HuH-7.5 (cell line): ENCODE measurements around the gene ALDH3A1.

Source experiments
- DNase-seq: peaks from one replicate; pipeline ENCODE4 v3.0.0; 2011; ENCODE audit warnings: low spot score

ALDH3A1 gene

DNA sequence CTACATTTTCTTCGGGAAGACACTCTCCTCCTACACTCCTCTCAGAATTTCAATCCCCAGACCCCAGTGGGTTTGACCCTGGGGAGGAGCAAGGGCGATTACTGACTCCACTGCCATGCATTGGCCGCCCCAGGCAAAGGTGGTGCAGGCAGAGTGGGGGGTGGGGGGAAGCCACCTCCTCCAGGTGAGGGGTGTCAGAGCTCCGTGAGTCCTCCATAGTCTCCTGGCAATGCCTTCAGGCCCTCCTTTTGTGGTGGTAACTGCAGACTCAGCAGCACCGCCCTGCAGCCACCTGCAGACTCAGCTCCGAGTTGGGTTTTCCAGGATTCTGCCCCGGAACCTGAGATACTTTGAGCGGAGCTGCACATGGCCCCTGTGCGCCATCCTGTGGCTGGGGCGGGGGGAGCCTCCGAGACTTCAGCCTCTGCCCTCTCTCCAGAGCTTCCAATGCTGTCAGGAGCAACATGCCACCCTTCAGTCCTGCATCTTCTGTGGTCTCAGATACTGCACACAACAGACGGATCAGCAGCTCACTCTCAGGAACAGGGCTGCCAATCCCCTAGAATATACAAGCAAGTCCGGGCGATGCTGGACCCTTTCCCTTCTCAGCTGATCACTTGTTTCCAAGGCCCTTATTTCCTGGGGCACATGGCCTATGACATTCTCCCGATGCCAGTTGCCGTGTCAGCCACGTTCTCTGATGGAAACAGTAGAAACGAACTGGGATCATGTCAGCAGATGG lies 29.3 kb downstream of the ALDH3A1 start:
- DNase-seq, result no peak

DNA sequence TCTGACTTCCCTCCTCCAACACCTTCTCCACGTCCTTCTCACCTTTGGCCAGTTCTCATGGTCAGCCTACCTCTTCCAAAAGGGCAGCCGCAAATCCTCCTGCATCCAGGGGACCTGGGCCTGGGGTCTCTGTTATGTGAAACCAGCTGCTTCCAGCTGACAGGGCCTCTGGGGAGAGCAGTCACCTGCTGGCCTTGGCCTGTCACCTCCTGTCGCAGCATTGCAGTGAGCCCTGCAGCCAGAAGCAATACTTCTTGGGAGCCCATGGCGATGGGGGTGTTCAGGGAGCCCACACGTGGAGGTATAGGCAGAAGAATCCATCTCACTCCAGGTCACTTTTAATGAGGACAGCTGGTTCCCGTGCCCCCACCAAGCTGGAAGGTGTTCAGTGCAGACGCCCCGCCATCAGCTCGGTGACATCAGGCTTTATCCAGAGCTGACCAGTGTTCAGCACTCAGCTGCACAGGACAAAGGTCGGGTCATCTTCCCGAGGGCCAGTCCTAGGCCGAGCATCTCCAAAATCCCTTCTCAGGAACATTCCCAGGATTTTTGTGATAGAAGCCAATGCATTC lies 30.0 kb downstream of the ALDH3A1 start:
- DNase-seq, result no peak

DNA sequence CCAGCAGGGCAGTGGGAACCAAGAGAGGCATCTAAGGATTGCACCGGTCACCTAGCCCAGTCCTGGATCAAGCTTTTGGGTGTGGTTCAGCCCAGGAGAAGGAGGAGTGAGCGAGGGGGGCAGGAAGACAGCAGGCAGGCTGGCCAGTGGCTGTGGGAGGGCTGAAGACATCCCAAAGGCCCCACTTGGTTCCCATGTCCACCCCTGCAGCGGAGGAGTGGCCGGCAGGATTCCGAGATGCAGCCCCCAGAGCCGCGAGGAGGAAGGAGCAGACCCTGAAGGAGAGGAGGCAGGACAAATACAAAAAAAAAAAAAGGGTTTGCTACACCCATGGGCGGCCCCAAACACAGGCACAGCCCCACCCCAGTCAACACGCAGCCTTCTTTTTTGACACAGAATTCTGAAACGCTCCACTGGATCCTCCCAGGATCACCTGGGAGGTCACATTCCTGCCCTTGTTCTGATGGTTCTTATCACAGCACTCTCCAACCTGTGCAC lies 30.6 kb downstream of the ALDH3A1 start:
- no peak for DNase-seq

DNA sequence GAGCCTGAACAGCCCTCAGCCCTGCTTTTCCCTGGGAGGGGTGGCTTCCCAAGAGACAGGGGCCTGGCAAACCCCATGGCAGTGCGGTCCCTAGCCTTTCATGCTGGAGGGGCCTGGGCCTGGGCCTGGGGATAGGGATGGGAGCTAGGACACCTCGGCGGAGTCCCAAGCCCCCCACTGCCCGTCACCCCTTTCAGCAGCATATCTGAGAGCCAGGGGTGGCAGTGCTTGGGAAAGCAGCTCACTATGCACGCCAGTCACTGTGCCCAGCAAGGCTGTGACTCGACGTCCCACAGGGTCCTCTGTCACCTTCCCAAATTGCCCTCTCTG lies 31.1 kb downstream of the ALDH3A1 start:
- no peak for DNase-seq

DNA sequence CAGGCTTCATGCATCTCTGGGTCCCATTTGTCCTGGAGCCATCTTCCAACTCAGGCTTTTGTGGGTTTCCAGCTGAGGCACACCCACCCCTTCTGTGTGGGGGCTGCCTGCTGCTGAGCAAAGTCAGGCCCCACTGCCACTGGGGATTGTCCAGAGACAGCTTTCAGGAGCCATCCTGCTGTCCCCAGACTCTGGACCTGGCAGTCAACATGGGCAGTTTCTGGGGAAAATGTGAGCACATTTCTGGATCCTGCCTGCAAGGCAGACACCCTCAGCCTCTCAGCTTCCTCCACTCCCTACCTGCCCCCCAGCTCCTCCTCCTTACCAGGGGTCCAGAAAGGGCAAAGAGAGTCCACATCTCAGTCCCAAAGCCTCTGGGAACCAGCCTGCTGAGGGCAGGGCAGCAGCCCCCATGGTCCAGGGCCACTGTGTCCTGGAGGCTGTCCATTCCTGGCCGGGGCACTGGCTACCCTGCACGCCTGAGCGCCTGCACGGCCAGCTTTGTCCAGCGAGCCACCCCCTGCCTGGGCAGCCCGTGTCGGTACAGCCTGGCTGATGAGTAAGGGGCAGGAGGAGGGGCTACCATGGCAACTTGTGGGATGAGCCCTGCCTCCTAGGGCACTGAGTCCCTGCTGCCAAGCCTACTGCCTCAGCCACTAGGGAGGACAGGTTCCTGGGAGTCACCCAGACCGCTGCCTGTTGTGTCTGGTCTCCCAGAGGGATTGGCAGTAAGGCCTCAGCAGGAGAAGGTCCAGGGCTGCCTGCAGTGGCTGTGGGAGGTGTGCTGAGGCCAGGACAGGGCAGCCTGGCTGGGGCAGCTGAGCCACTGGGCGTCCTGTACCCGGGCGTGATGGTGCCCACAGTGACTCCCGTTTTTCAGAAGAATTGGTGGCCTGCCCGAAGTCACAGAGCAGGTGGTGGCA lies 31.7 kb downstream of the ALDH3A1 start, which contains the start of gene SLC47A2:
TSS of gene SLC47A2 (minus strand) at position 477 of the 923 bp plus-strand sequence. CDS start at position 448, 29 bp downstream.
- peak; percentile 4 for DNase-seq

DNA sequence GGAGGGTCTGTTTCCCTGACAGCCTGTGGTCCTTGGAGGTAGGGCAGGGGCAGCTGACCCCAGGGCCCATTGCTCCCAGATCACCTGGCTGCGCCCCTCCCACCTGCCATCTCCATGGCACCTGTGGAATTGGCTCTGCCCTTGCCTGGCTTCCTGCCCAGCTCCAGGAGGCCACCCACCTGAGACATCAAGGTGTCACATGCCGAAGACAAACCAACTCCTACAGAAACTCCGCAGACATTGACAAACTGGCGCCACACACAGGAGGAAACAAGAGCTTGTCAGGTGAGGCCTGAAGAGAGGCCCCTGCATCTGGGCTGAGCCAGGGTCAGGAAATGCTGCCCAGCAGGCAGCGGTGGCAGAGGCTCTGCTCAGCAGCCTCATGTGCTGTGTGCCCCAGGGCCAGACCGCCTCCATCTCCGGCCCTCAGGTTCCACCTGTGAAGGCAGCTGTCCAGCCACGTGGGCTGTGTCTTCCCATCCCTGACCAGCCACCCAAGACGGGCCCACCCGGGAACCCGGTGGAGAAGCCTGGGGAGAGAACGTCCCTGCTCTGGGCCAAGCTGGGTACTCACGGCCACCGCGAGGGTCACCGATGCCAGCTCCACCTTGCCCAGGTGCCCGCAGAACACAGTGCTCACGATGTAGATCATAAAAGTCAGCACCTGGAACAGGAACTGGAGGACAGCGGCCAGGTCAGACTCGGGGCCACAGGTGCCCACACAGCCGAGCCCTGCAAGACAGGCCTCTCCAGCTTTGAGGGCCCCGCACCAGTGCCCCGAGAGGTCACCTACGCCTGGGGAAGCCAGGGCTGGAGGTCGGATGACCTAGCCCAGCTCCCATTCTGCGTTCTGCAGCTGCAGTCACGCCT lies 33.3 kb downstream of the ALDH3A1 start:
- DNase-seq, result peak; percentile 10

DNA sequence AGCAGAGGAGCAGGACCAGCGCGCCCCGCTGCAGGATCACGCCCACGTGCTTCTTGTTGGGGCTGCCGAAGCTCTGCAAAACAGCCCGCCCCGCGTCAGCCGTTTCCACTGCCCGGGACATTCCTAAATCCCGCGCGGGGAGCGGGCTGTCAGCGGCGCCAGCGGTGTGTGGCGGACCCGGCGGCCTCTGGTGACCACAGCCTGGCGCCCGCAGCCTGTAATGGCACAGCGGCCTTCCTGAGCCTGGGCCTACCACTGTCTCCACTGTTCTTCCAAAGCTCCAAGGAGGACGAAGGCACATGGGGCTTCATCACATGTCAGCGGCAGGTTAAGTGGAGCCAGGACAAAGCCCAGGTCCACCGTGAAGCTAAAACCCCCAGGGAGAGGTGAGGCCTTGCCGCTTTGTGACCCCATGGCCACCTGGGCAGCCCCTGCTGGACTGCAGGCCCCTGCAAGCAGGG lies 34.2 kb downstream of the ALDH3A1 start:
- peak; percentile 5 for DNase-seq

DNA sequence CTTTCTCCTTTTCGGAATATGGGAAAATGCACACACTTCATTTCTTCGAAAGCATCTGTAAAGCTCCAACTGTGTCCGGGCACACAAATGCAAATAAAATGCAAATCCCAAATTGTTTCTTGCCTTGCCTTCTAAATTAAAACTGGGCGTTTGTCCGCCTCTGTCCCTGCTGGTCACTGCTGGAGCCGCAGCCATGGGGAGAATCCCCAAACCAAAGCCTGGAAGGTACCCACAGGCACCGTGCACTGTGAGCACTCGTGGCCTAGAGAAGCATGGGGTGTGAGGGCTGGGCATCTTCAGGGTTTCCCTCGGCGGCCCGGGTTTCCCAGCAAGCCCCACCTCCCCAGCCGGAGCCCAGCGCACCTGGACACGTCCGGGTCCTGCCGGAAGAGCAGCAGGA lies 34.6 kb downstream of the ALDH3A1 start:
- DNase-seq, result peak; percentile 15

DNA sequence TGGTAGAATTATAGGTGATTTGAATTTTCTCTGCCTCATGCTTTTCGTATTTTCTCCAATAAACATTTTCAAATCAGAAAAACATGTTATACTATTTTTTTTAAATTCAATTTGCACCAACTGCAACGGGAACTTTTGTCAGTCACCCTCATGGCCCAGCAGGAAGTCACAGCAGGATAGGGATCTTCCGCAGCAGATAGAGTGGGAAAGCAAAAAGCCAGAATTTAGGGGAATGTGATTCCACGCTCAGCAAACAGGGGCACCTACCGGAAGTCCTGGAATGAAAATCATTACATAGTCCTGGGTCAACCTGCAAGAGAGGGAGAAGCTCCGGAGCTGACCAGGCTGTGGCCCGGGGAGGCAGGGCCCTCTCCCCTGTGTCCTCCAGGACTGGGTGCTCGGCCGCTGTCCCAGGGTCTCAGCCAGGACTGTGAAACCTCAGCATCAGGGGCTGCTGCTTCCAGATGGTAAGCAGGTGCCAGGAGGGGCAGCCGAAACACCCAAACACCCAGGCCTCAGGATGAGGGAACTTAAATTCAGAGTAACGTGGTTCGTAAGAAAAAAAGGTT lies 35.6 kb downstream of the ALDH3A1 start:
- DNase-seq, result no peak

DNA sequence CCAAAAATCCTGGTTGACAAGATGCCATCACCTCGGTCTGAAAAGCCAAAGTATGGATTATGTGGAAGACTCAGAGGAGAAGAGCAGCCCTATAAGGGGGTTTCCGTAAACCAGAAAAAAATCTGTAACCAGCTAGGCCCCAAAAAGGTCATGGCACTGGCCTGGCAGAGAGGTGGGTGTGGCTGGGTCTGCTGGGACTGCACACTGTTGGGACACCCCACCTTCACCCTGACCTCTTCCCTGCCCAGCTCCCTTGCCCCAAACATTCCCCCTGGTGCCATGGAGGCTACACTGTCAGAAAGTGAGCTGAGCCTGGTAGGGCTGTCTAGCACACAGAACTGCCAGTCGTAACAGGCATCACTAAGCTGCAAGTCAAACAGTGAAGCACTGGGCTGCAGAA lies 38.3 kb downstream of the ALDH3A1 start:
- DNase-seq, result no peak

DNA sequence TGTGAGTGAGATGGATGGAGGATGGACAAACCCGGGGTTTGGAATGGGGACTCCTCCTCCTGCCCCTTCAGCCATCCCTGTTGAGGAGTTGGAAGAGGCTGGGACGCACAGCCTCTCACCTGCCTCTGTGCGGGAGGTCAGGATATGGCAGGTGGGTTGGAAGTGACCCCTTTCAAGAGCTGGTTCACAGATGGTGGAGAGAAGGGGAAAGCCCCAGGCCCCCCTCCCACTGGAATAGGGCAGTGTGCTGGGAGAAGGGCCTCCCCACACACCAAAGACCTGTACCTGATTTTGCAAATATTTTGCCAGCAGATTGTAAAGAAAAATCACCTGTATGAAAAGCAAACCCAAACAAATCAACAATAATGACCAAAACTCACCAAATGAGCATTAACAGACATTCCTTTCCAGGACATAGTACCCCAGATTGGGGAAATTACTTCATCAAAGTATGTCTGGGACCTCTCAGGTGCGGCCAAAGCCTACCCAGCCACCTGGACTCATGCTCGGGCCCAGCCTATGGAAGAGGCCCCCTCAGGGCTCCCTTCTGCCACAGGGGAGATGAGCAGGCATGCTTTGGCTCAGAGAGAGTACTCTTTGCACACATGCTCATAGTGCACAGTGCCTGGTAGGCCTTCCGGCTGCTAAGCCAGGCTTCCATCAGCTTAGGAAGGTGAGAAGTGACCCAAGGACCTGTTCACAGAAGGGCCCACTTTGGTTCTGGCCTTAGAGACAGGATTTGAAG lies 39.5 kb downstream of the ALDH3A1 start:
- DNase-seq, result no peak

DNA sequence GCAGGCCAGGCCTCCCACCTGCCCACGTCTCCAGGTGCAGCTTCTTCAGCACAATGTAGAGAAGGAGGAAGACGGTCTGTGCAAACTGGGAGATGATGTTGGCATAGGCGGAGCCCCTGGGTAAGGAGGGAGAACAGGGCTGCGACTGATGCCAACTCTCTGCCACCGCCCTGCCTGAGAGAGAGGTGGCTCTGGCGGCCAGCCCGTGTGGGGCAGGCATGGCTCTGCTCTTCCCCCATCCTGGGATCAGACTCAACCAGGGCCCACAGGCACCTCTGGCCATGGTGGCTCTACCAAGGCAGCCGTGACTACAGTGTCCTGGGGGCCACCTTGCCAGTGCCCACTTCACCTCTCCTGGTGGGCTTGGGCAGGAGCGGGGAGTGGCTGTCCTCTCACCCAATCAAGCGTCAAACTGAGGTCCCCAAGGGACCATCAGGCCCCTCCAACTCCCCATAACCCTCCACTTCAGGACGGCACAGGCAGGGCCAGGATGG lies 40.3 kb downstream of the ALDH3A1 start:
- no peak for DNase-seq

DNA sequence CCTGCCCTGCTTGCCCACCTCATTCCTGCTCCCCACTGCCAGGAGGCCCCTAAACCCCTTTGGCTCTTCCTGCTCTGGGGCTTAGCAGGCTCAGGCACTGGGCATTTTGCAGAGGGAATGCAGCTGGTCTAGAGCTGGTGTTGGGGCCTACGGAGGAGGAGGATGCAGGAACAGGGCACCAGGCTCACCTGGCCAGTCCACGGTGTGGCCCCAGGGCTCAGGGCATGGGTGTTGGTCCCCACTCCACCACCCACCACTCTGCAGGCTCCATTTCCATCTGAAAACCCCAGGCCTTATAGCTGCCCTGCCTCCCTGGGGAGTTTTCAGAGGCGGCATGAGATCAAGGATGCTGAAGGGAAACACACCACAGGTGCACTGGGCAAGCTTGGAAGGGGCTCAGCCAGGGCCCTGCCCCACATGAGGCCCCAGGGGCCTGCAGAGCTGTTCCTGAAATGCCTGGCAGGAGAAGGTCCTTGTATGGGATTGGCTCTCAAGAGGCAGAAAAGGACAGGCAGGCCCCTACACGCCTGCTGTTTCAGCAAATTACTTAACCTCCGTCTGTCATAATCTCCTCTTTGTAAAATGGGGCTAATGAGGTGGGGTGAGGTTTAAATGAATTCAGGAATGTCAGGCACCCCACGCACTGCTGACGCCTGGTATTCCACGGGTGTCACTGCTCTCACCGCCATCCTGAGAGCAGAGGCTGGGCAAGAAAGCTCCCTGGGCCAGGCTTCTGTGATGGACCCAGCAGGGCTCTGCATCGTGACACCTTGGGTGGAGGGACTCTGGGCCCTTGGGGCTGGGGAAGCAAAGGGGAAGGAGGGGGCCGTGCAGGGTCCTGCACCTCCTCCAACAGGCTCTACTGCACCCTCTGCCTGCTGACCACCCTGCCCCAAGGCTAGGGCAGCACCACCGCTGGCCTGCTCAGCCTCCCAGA lies 41.0 kb downstream of the ALDH3A1 start:
- DNase-seq, result no peak

DNA sequence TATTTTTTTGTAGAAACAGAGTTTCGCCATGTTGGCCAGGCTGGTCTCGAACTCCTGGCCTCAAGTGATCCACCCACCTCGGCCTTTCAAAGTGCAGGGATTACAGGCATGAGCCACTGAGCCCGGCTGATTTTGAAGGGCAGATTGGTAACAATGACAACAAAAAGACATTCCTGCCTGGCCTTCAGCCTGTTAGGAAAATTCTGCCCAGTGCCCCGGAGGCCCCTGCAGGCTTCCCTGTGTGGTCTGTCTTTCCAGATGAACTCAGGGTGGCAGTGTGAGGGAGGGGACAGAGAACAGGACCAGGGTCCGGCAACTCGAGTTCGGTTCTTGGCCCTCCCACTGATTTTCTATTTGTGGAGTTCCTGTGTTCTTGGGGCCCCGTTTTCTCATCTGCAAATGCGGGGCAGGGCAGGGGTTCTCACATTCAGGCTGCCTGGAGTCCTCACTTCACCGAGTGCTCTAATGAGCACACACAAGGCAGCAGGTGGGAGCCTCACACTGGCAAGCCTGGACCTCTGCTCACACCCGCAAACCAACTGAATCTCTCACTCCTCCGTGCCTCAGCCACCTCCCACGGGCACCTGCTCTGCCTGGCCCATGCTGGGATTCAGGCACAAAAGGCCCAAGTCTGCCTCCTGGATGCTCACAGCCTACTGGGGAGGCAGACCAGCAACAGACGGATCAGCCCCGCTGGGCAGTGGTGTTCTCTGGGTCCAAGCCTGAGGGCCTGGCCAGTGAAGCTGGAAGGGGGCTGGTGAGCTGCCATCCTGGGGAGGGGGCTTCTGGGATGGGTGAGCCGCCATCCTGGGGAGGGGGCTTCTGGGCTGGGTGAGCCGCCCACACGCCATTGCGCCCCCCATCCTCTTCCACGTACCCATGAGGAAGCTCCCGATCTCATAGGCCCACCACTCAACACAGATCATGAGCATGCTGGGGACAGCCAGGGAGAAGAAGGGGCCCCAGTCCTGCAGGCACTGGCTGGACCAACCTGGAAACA lies 42.0 kb downstream of the ALDH3A1 start:
- DNase-seq, result no peak

DNA sequence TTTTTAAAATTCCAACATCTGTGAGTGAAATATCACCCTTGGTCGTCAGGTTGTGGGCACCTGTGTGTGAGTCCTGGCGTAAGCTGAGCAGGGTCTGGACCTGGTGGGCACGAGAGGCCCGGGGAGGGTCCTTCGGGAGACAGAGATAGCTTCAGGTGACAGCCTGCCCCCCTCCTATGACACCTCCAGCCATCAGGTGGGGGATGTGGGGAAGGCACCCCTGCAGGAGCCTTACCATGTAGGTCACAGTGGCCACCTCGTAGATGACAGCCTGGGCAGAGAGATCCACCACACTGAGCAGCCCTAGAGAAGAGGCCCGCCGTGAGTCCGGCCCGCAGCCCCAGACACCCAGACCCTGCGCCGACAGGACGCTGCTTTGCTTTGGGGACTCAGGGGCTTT lies 42.9 kb downstream of the ALDH3A1 start:
- no peak for DNase-seq

DNA sequence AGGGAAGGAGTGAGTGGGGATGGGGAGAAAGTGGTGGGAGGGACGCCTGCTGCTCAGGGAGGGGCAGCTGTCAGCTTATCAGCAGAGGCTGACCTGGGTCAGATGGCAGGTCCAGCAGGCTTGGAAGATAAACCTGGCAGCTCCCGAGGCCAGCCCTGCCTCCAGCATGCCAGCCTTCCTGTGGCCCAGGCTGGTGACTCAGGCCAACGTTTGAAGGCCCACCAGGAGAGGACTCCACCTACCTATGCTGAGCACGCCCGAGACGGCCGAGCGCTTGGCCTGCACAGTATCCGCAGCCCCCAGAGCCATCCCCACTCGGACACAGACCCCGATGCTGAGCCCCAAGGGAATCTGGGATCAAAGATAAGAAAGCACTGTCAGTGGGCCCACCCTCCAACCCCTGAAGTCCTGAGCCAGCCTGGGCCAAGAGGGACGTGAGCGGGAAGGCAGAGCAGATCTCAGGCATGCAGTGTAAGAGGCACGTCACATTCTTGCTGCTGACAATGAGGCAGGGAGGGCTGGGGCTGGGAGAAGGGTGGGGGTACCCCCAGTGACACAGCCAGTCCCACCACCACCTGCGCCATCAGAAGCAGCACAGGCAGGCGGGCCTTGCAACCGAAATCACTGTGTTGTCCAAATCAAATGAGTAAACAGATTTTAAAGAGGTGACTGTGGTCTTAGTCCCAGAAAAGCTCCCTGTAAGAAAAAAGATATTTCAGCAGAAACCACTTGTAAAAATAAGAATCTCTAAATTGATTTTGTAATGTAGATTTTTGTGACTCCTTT lies 44.1 kb downstream of the ALDH3A1 start:
- no peak for DNase-seq
